Measurements from ENCODE around the gene SPG11. TPM values are rescaled to one million over a fixed set of nuclear protein-coding genes. Genes with fewer than 3 reads are reported as not detected.
"Not testable (repeated sequence)": the region's sequence is repeated elsewhere in the genome, so short reads cannot be mapped to it uniquely, and the experiment has no call there.

Gene SPG11
- total RNA-seq, 4 donors from 2014 or later, result 65.1 to 195 (median 87.6) TPM

DNA sequence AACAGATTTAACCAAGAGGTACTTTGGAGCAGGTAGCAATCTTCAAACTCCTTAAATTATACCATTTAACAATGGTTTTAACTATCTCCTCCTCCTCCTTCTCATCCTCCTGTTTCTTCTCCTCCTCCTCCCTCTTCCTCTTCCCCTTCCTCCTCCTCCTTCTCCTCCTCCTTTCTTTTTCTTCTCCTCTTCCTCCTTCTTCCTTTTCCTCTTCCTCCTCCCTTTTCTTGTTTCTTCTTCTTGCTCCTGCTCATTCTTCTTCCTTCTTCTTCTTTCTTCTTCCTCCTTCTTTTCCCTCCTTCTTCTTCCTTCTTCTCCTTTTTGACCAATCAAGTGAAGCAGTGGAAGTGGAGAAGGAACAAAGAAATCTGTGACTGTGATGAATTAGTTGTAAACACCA is 33.6 kb upstream of the SPG11 start:
- TF ChIP-seq, protein P1, sequence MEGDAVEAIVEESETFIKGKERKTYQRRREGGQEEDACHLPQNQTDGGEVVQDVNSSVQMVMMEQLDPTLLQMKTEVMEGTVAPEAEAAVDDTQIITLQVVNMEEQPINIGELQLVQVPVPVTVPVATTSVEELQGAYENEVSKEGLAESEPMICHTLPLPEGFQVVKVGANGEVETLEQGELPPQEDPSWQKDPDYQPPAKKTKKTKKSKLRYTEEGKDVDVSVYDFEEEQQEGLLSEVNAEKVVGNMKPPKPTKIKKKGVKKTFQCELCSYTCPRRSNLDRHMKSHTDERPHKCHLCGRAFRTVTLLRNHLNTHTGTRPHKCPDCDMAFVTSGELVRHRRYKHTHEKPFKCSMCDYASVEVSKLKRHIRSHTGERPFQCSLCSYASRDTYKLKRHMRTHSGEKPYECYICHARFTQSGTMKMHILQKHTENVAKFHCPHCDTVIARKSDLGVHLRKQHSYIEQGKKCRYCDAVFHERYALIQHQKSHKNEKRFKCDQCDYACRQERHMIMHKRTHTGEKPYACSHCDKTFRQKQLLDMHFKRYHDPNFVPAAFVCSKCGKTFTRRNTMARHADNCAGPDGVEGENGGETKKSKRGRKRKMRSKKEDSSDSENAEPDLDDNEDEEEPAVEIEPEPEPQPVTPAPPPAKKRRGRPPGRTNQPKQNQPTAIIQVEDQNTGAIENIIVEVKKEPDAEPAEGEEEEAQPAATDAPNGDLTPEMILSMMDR (IDR thresholded peaks at IDR 0.05), result no peak
- TF ChIP-seq POLR2AphosphoS5 (IDR thresholded peaks at IDR 0.05) (no peak), EP300 (IDR thresholded peaks at IDR 0.05) (no peak), POLR2A (IDR thresholded peaks at IDR 0.05) (no peak)
- DNase-seq (ENCODE audit: low spot score in 2 of 2), result no peak
- no peaks in the 10 kb centered on the region for H3K9me3 ChIP-seq
- H3K27ac ChIP-seq, result no peak overlapping the region
- no peaks in the 10 kb centered on the region for H3K4me1 ChIP-seq
- H3K4me3 ChIP-seq, result no peak overlapping the region
- no peaks in the 10 kb centered on the region for H3K36me3 ChIP-seq
- no peaks in the 10 kb centered on the region for H3K27me3 ChIP-seq

DNA sequence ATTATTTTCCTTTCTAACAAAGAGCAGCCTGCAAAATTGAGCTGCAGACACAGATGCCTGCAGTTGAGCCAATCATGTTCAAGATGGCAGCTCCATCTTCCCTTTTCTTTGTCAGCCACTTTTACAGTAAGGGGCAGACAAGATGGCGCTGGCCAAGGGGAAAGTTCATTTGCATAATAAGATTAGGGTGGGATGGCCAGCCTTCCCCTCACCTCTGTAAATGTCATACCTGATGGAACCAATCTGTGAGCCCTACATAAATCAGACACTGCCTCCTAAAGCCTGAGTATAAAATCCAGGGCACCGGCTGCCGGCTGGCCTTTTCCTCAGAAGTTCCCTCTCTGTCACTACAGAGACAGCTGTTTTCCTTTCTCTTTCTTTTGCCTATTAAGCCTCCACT is 31.8 kb upstream of the SPG11 start:
- no peak for TF ChIP-seq EP300 (IDR thresholded peaks at IDR 0.05)
- no peak for TF ChIP-seq POLR2A (IDR thresholded peaks at IDR 0.05)
- no peak for TF ChIP-seq POLR2AphosphoS5 (IDR thresholded peaks at IDR 0.05)
- TF ChIP-seq, protein P1 (IDR thresholded peaks at IDR 0.05), result no peak
- H3K4me1 ChIP-seq, result no peaks in the 10 kb centered on the region
- 56% methylated on average over 3 of the region's 3 CpGs for WGBS

DNA sequence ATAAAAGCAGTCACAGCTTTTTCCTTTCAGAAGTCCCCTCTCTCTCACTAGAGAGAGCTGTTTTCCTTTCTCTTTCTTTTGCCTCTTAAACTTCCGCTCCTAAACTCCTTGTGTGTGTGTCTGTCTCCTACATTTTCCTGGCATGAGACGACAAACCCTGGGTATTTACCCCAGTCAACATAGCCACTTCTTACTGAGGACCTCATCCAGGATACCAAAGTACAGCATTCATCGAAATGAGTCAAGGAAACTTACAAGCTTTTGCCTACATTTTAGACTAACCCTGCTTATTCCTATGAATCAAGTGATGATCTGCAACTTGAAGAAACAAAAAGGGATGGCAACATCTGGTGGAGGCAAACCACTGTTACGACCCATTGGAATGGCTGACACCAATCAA is 31.0 kb upstream of the SPG11 start:
- TF ChIP-seq, protein P1 (IDR thresholded peaks at IDR 0.05), result no peak
- TF ChIP-seq EP300 (IDR thresholded peaks at IDR 0.05) (no peak), POLR2A (IDR thresholded peaks at IDR 0.05) (no peak), POLR2AphosphoS5 (IDR thresholded peaks at IDR 0.05) (no peak)
- no peak overlapping the region for H3K4me3 ChIP-seq
- H3K4me1 ChIP-seq, result no peaks in the 10 kb centered on the region
- DNase-seq (ENCODE audit: low spot score in 2 of 2), result no peak
- H3K27ac ChIP-seq, result no peak overlapping the region
- no peaks in the 10 kb centered on the region for H3K27me3 ChIP-seq
- WGBS, result 85% methylated on average over 4 of the region's 4 CpGs
- H3K36me3 ChIP-seq, result no peaks in the 10 kb centered on the region
- H3K9me3 ChIP-seq, result no peaks in the 10 kb centered on the region

More for the DNA sequence above, 31.8 kb upstream of the SPG11 start:
- Histone ChIP-seq H3K27me3 (no peaks in the 10 kb centered on the region), H3K36me3 (no peaks in the 10 kb centered on the region), H3K4me3 (no peak overlapping the region), H3K27ac (no peak overlapping the region), H3K9me3 (no peaks in the 10 kb centered on the region)
- DNase-seq (ENCODE audit: low spot score in 2 of 2), result no peak

DNA sequence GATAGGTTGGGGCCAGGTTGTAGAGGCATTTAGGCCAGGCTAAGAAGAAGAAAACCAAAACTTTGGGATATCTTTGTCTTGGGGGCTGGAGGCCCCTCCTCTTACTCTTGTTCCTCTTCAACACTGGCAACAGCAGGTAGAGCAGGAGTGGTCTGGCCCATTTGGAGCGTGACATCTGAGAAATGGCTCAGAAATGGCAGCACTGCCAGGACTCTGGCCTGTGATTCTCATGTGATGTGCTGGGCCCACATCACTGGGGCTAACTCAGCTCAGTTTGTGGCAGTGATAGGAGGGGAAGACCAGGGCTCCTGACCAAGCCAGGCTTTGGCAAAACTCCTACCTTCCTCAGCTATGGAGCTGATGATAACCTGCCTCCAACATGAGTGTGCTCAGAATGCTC is 29.2 kb upstream of the SPG11 start:
- WGBS, result 85% methylated on average over 1 of the region's 1 CpG
- no peak overlapping the region for H3K4me3 ChIP-seq
- DNase-seq (ENCODE audit: low spot score in 2 of 2), result no peak
- H3K4me1 ChIP-seq, result no peaks in the 10 kb centered on the region
- no peaks in the 10 kb centered on the region for H3K36me3 ChIP-seq
- TF ChIP-seq, protein P1 (IDR thresholded peaks at IDR 0.05), result no peak
- TF ChIP-seq POLR2AphosphoS5 (IDR thresholded peaks at IDR 0.05), result no peak
- TF ChIP-seq POLR2A (IDR thresholded peaks at IDR 0.05), result no peak
- no peak for TF ChIP-seq EP300 (IDR thresholded peaks at IDR 0.05)
- no peak overlapping the region for H3K27ac ChIP-seq
- no peaks in the 10 kb centered on the region for H3K9me3 ChIP-seq
- no peaks in the 10 kb centered on the region for H3K27me3 ChIP-seq

GRCh38 chr15:44690245-44690644 is 26.8 kb upstream of the SPG11 start:
- not testable (repeated sequence) for H3K4me3 ChIP-seq; H3K27ac ChIP-seq; DNase-seq (ENCODE audit: low spot score in 2 of 2); H3K4me1 ChIP-seq; H3K36me3 ChIP-seq; H3K9me3 ChIP-seq; H3K27me3 ChIP-seq
- WGBS, result 67% methylated on average over 1 of the region's 1 CpG

GRCh38 chr15:44689318-44689717 is 25.9 kb upstream of the SPG11 start:
- not testable (repeated sequence) for H3K36me3 ChIP-seq; H3K4me3 ChIP-seq; DNase-seq (ENCODE audit: low spot score in 2 of 2); H3K27me3 ChIP-seq; H3K9me3 ChIP-seq; H3K27ac ChIP-seq; H3K4me1 ChIP-seq
- 75% methylated on average over 2 of the region's 2 CpGs for WGBS

GRCh38 chr15:44682809-44683682 is 19.6 kb upstream of the SPG11 start:
- DNase-seq (ENCODE audit: low spot score in 2 of 2); H3K9me3 ChIP-seq; H3K27ac ChIP-seq; H3K4me3 ChIP-seq; H3K27me3 ChIP-seq; H3K36me3 ChIP-seq: not testable (repeated sequence)
- peaks cover 15% of the 10 kb centered on the region for H3K4me1 ChIP-seq
- 28% methylated on average over 6 of the region's 8 CpGs for WGBS

Data from suprapubic skin (tissue), 4 donors.